Neural cell (in vitro differentiated cells): ENCODE results near the gene RIOK2. TPM values are rescaled to one million over a fixed set of nuclear protein-coding genes. Genes with fewer than 3 reads are reported as not detected.

Source experiments
- H2AFZ ChIP-seq: fragments of 200-600, 300-800 bp; sonication (generic), shearing (Covaris generic); 2 replicates; pipeline ENCODE4 v1.6.0; 2014; ENCODE audit warnings: low read depth, mild to moderate bottlenecking, antibody characterized with exemption, low read length, moderate library complexity
- H3F3A ChIP-seq: fragments of 200-600 bp; shearing (Covaris generic); 2 replicates; pipeline ENCODE4 v1.6.1; 2016; ENCODE audit warnings: mild to moderate bottlenecking, moderate library complexity, mixed read lengths, antibody characterized with exemption, low read length; ENCODE audit not compliant: insufficient read depth, poor library complexity, severe bottlenecking
- H3K27ac ChIP-seq: fragments of 200-600, 300-800 bp; sonication (generic), shearing (Covaris generic); 2 replicates; pipeline ENCODE4 v1.5.1; 2014; ENCODE audit warnings: mild to moderate bottlenecking, low read length, moderate library complexity
- H3K27me3 ChIP-seq: fragments of 300-800, 200-600 bp; sonication (generic), shearing (Covaris generic); 2 replicates; pipeline ENCODE4 v1.6.0; 2014; ENCODE audit warnings: mild to moderate bottlenecking, low read depth, low read length, moderate library complexity; ENCODE audit not compliant: insufficient read depth
- H3K36me3 ChIP-seq: fragments of 300-800, 200-600 bp; sonication (generic), shearing (Covaris generic); 2 replicates; pipeline ENCODE4 v1.5.1; 2014; ENCODE audit warnings: mild to moderate bottlenecking, antibody characterized with exemption, low read length, moderate library complexity; ENCODE audit not compliant: insufficient read depth
- H3K4me2 ChIP-seq: fragments of 300-800, 200-600 bp; sonication (generic), shearing (Covaris generic); 2 replicates; pipeline ENCODE4 v1.6.0; 2014; ENCODE audit warnings: mild to moderate bottlenecking, low read length
- H3K4me3 ChIP-seq: fragments of 300-800, 200-600 bp; sonication (generic), shearing (Covaris generic); 2 replicates; pipeline ENCODE4 v1.5.1; 2014; ENCODE audit warnings: mild to moderate bottlenecking, low read length, moderate library complexity
- H3K79me2 ChIP-seq: fragments of 200-600 bp; shearing (Covaris generic); replicated peaks from 2 replicates; pipeline ENCODE4 v1.6.0; 2014; ENCODE audit warnings: mild to moderate bottlenecking, low read length, moderate library complexity; ENCODE audit not compliant: insufficient read depth
- H3K9ac ChIP-seq: fragments of 300-800, 200-600 bp; sonication (generic), shearing (Covaris generic); 2 replicates; pipeline ENCODE4 v1.6.1; 2016; ENCODE audit warnings: mild to moderate bottlenecking, low read length, mixed read lengths
- H3K9me2 ChIP-seq: fragments of 200-600 bp; shearing (Covaris generic); 2 replicates; pipeline ENCODE4 v1.6.1; 2016; ENCODE audit warnings: mild to moderate bottlenecking, low read length, mixed read lengths; ENCODE audit not compliant: insufficient read depth
- H3K9me3 ChIP-seq: fragments of 200-600, 300-800 bp; sonication (generic), shearing (Covaris generic); 2 replicates; pipeline ENCODE4 v1.6.1; 2016; ENCODE audit warnings: mild to moderate bottlenecking, mixed run types, low read length, moderate library complexity, mixed read lengths
- H4K20me1 ChIP-seq: fragments of 200-600 bp; shearing (Covaris generic); 2 replicates; pipeline ENCODE4 v1.6.1; 2016; ENCODE audit warnings: mild to moderate bottlenecking, mixed run types; ENCODE audit not compliant: insufficient read depth
- CTCF ChIP-seq: fragments of 450-650 bp; IDR thresholded peaks from 2 replicates; pipeline ENCODE4 v1.5.1; 2014; ENCODE audit warnings: antibody characterized with exemption, mild to moderate bottlenecking, moderate library complexity; ENCODE audit not compliant: poor library complexity, severe bottlenecking
- EP300 ChIP-seq: fragments of 450-650 bp; conservative IDR thresholded peaks from 2 replicates; pipeline ENCODE4 v1.6.1; 2014; ENCODE audit warnings: antibody characterized with exemption, mild to moderate bottlenecking, moderate library complexity; ENCODE audit not compliant: poor library complexity, severe bottlenecking
- EZH2 ChIP-seq: fragments of 200-600, 300-800 bp; shearing (Covaris generic), sonication (generic); IDR thresholded peaks from 2 replicates; pipeline ENCODE4 v1.6.1; 2014; ENCODE audit warnings: antibody characterized with exemption, low read length, borderline replicate concordance, mild to moderate bottlenecking; ENCODE audit not compliant: insufficient read depth, poor library complexity, severe bottlenecking
- MXI1 ChIP-seq: fragments of 450-650 bp; conservative IDR thresholded peaks from 2 replicates; pipeline ENCODE4 v1.6.1; 2014; ENCODE audit warnings: antibody characterized with exemption, mild to moderate bottlenecking; ENCODE audit not compliant: poor library complexity, severe bottlenecking
- POLR2AphosphoS5 ChIP-seq: IDR thresholded peaks from 2 replicates; pipeline ENCODE4 v1.6.1; 2012
- RAD21 ChIP-seq: fragments of 450-650 bp; conservative IDR thresholded peaks from 2 replicates; pipeline ENCODE4 v1.6.1; 2014; ENCODE audit warnings: antibody characterized with exemption, mild to moderate bottlenecking, moderate library complexity
- REST ChIP-seq: IDR thresholded peaks from 2 replicates; pipeline ENCODE4 v1.6.1; 2012; ENCODE audit warnings: borderline replicate concordance
- SMC3 ChIP-seq: fragments of 450-650 bp; conservative IDR thresholded peaks from 2 replicates; pipeline ENCODE4 v1.6.1; 2014; ENCODE audit warnings: antibody characterized with exemption, mild to moderate bottlenecking, moderate library complexity; ENCODE audit not compliant: poor library complexity
- TAF1 ChIP-seq: IDR thresholded peaks from 2 replicates; pipeline ENCODE4 v1.6.1; 2012; ENCODE audit warnings: low read depth
- polyA plus RNA-seq: library from polyadenylated mRNA; depleted of rRNA; stranded (reverse); fragments of >200 nt; gene quantifications from 2 replicates; pipeline ENCODE4 v1.2.3, GENCODE V29; 2014

RIOK2 gene
- polyA plus RNA-seq, 1 donor from 2014 or later, result 17.4 TPM

- H2AFZ ChIP-seq, result no peak overlapping the region
Measured at GRCh38 chr5:97229688-97230285, 46.7 kb upstream of the RIOK2 start.

GRCh38 chr5:97229196-97229595, 46.1 kb upstream of the RIOK2 start:
- Histone ChIP-seq H3K9ac (no peak overlapping the region), H3F3A (no peaks in the 10 kb centered on the region), H3K4me3 (no peak overlapping the region)
- no peak for TF ChIP-seq SMC3
- no peak for TF ChIP-seq RAD21
- TF ChIP-seq TAF1, result no peak
- TF ChIP-seq EP300, result no peak
- no peak for TF ChIP-seq POLR2AphosphoS5
- TF ChIP-seq CTCF, result no peak

More at GRCh38 chr5:97229688-97230285, 46.7 kb upstream of the RIOK2 start:
- Histone ChIP-seq H4K20me1 (no peaks in the 10 kb centered on the region), H3K27ac (no peak overlapping the region), H3K9me2 (no peaks in the 10 kb centered on the region), H3K4me3 (no peak overlapping the region), H3K79me2 (no peaks in the 10 kb centered on the region), H3K9me3 (no peaks in the 10 kb centered on the region), H3K9ac (no peak overlapping the region), H3K4me2 (no peak overlapping the region), H3K27me3 (no peaks in the 10 kb centered on the region), H3K36me3 (no peaks in the 10 kb centered on the region), H3F3A (no peaks in the 10 kb centered on the region)
- no peak for TF ChIP-seq EZH2
- TF ChIP-seq SMC3, result no peak
- TF ChIP-seq CTCF, result no peak
- no peak for TF ChIP-seq MXI1
- TF ChIP-seq REST, result no peak
- TF ChIP-seq TAF1, result no peak
- no peak for TF ChIP-seq EP300
- no peak for TF ChIP-seq POLR2AphosphoS5
- no peak for TF ChIP-seq RAD21

More at GRCh38 chr5:97229196-97229595, 46.1 kb upstream of the RIOK2 start:
- Histone ChIP-seq H3K36me3 (no peaks in the 10 kb centered on the region), H3K79me2 (no peaks in the 10 kb centered on the region), H3K9me2 (no peaks in the 10 kb centered on the region), H2AFZ (no peak overlapping the region), H3K4me2 (no peak overlapping the region), H4K20me1 (no peaks in the 10 kb centered on the region), H3K27me3 (no peaks in the 10 kb centered on the region), H3K9me3 (no peaks in the 10 kb centered on the region), H3K27ac (no peak overlapping the region)
